ENCODE results near the gene LIPM.

LIPM gene

DNA sequence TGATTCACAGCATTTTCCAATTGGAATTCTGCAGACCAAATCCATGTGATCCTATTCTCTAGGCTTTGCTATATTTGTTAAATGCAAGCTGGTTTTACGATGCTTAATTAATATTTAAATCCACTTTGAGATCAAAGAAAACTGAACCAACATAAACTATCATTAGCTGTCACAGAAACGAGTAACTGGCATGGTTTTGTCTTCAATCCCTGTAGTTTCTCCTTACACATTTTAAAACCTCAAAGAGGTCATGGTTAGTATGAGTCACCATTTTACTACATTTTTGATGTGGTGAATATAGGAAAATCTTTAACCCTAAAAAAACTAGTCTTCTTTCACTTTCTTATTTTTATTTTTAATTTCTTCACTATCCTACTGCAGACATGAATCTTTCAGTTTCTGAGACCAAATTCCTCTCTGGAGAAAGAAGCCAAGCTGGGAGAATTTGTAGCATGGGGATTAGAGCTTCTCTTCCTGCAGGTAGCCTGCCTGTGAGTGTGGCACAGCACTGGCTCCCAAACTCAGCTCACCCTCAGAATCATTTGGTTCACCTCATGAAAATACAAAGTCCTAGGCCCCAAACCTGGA lies 8.7 kb upstream of the LIPM start:
- Histone ChIP-seq H4K20me1 (ENCODE audit: insufficient read depth, low read length, poor library complexity, severe bottlenecking) (no peaks in the 10 kb centered on the region), H3K4me3 (ENCODE audit: low read length, poor library complexity, severe bottlenecking) (peak overlapping the region; percentile 36), H3K36me3 (ENCODE audit: insufficient read depth, low read length) (no peaks in the 10 kb centered on the region), H3K9me3 (ENCODE audit: insufficient read depth, low read depth, low read length) (no peaks in the 10 kb centered on the region), H3K27me3 (ENCODE audit: insufficient read depth, low read length, poor library complexity, severe bottlenecking) (no peaks in the 10 kb centered on the region), H3F3A (ENCODE audit: low read depth) (no peaks in the 10 kb centered on the region), H3K4me1 (ENCODE audit: insufficient read depth, low read length, poor library complexity, severe bottlenecking) (peaks cover 21% of the 10 kb centered on the region), H2AFZ (ENCODE audit: low read length) (no peak overlapping the region), H3K9me2 (replicated peaks; ENCODE audit: low read depth, low read length) (no peaks in the 10 kb centered on the region), H3K4me2 (ENCODE audit: low read depth, low read length, poor library complexity, severe bottlenecking) (peak overlapping the region; percentile 49), H3K9ac (ENCODE audit: low read depth, low read length, poor library complexity, severe bottlenecking) (no peak overlapping the region), H3K79me2 (ENCODE audit: insufficient read depth, low read length) (no peaks in the 10 kb centered on the region)
- no peak for TF ChIP-seq EZH2phosphoT487 (IDR thresholded peaks at IDR 0.05; ENCODE audit: borderline replicate concordance)
- TF ChIP-seq, protein P1, sequence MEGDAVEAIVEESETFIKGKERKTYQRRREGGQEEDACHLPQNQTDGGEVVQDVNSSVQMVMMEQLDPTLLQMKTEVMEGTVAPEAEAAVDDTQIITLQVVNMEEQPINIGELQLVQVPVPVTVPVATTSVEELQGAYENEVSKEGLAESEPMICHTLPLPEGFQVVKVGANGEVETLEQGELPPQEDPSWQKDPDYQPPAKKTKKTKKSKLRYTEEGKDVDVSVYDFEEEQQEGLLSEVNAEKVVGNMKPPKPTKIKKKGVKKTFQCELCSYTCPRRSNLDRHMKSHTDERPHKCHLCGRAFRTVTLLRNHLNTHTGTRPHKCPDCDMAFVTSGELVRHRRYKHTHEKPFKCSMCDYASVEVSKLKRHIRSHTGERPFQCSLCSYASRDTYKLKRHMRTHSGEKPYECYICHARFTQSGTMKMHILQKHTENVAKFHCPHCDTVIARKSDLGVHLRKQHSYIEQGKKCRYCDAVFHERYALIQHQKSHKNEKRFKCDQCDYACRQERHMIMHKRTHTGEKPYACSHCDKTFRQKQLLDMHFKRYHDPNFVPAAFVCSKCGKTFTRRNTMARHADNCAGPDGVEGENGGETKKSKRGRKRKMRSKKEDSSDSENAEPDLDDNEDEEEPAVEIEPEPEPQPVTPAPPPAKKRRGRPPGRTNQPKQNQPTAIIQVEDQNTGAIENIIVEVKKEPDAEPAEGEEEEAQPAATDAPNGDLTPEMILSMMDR (conservative IDR thresholded peaks at IDR 0.05; ENCODE audit: low read length), result no peak

DNA sequence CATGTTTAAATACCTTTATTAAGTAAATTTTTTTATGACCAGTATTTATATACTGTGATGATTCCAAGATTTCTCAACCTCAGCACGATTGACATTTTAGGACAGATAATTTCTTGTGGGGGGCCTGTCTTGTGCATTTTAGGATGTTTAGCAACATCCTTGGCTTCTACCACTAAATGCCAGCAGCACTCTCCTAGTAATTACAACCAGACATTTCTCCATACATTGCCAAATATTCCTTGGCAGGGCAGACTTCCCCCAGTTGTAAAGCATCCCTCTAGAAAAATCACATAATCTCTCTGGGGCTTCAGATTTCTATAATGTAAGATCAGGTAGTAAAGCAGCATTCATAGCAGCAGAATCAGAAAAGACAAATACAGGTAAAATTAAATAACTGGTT lies 7.8 kb upstream of the LIPM start:
- Histone ChIP-seq H4K20me1 (ENCODE audit: insufficient read depth, low read length, poor library complexity, severe bottlenecking) (no peaks in the 10 kb centered on the region), H3K4me3 (ENCODE audit: low read length, poor library complexity, severe bottlenecking) (no peak overlapping the region), H3K9me3 (ENCODE audit: insufficient read depth, low read depth, low read length) (no peaks in the 10 kb centered on the region), H3K27me3 (ENCODE audit: insufficient read depth, low read length, poor library complexity, severe bottlenecking) (no peaks in the 10 kb centered on the region), H3K9ac (ENCODE audit: low read depth, low read length, poor library complexity, severe bottlenecking) (no peak overlapping the region), H3K79me2 (ENCODE audit: insufficient read depth, low read length) (no peaks in the 10 kb centered on the region), H3F3A (ENCODE audit: low read depth) (no peaks in the 10 kb centered on the region), H3K36me3 (ENCODE audit: insufficient read depth, low read length) (no peaks in the 10 kb centered on the region), H3K4me2 (ENCODE audit: low read depth, low read length, poor library complexity, severe bottlenecking) (no peak overlapping the region), H3K4me1 (ENCODE audit: insufficient read depth, low read length, poor library complexity, severe bottlenecking) (peaks cover 21% of the 10 kb centered on the region), H3K9me2 (replicated peaks; ENCODE audit: low read depth, low read length) (no peaks in the 10 kb centered on the region), H2AFZ (ENCODE audit: low read length) (no peak overlapping the region)
- TF ChIP-seq EZH2phosphoT487 (IDR thresholded peaks at IDR 0.05; ENCODE audit: borderline replicate concordance), result no peak
- TF ChIP-seq, protein P1 (conservative IDR thresholded peaks at IDR 0.05; ENCODE audit: low read length), result no peak

DNA sequence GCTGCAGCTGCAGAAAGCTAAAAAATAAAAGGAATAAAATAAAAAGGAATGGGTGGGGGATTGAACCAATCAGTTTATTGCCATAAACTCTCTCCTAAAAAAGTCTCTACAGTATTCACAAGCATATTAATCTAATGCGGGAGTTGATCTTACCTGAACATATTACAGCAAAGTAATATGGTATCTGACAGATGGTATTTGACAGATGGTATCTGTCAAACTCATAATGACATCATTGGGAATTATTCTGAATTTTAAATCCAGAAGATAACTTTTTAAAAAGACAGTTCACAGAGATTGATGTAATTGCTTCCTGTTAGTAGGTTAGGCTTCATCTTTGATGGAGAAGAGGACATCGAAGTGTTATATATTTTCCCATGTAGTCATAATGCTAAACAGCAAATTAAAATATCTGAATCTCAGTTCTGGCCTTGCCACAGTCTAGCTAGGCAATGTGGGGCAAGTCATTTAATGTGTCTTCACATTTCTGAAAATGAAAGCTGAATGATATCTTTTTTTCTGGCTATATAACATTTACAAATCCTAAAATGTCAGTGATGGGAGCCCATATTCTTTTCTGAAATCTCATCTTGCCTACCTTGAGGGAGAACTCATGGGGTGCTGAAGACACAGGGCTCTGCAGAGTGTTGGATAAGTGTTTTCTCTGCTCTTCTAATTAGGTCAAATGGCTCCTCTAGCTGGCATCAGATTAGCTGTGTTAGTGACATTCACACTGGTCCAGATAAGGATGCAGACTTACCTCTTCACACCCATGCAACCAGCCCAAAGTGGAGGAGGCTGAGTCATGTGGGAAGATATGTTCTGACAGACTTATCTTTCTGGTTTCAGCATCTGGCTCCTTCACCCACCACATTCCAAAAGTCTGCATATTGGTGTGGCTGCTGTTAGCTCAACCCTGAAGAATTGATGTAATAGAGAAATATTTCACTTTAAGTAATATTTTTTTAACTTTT lies 2.1 kb upstream of the LIPM start:
- peaks cover 4% of the 10 kb centered on the region for H3K4me1 ChIP-seq (ENCODE audit: insufficient read depth, low read length, poor library complexity, severe bottlenecking)
- no peaks in the 10 kb centered on the region for H3K79me2 ChIP-seq (ENCODE audit: insufficient read depth, low read length)
- no peak overlapping the region for H3K4me2 ChIP-seq (ENCODE audit: low read depth, low read length, poor library complexity, severe bottlenecking)
- H3K9ac ChIP-seq (ENCODE audit: low read depth, low read length, poor library complexity, severe bottlenecking), result no peak overlapping the region
- no peaks in the 10 kb centered on the region for H3K9me2 ChIP-seq (replicated peaks; ENCODE audit: low read depth, low read length)
- H2AFZ ChIP-seq (ENCODE audit: low read length), result no peak overlapping the region
- no peaks in the 10 kb centered on the region for H3K27me3 ChIP-seq (ENCODE audit: insufficient read depth, low read length, poor library complexity, severe bottlenecking)
- no peaks in the 10 kb centered on the region for H3K36me3 ChIP-seq (ENCODE audit: insufficient read depth, low read length)
- no peak for TF ChIP-seq EZH2phosphoT487 (IDR thresholded peaks at IDR 0.05; ENCODE audit: borderline replicate concordance)
- TF ChIP-seq, protein P1 (conservative IDR thresholded peaks at IDR 0.05; ENCODE audit: low read length), result no peak
- no peaks in the 10 kb centered on the region for H4K20me1 ChIP-seq (ENCODE audit: insufficient read depth, low read length, poor library complexity, severe bottlenecking)
- H3F3A ChIP-seq (ENCODE audit: low read depth), result no peaks in the 10 kb centered on the region
- H3K4me3 ChIP-seq (ENCODE audit: low read length, poor library complexity, severe bottlenecking), result no peak overlapping the region
- H3K9me3 ChIP-seq (ENCODE audit: insufficient read depth, low read depth, low read length), result no peaks in the 10 kb centered on the region
